Keratinocyte (primary cell): Measurements from ENCODE around the gene FAM221A.

Experiments
- CTCF ChIP-seq, 3 experiments: IDR thresholded peaks in 1 of 3; conservative IDR thresholded peaks in 1 of 3; optimal IDR thresholded peaks in 1 of 3; 2 replicates in 2 of 3; 3 replicates in 1 of 3; pipeline versions ENCODE3 to v1.5.1; 2011; ENCODE audit warnings: low read length in 3 of 3, mild to moderate bottlenecking in 3 of 3, moderate library complexity in 2 of 3, control low read depth in 1 of 3, inconsistent platforms in 1 of 3; ENCODE audit not compliant: insufficient read depth in 2 of 3; ENCODE audit errors: extremely low read depth in 1 of 3
- EZH2 ChIP-seq: IDR thresholded peaks from one replicate; pipeline ENCODE4 v1.6.1; 2012; ENCODE audit warnings: inconsistent platforms, mild to moderate bottlenecking, low read length, moderate library complexity

GRCh38 chr7:23655433-23655832, 24.6 kb upstream of the FAM221A start:
- TF ChIP-seq CTCF (optimal IDR thresholded peaks at IDR 0.05 in 1 of 3, IDR thresholded peaks at IDR 0.05 in 1 of 3, conservative IDR thresholded peaks at IDR 0.05 in 1 of 3; ENCODE audit: extremely low read depth in 1 of 3, insufficient read depth in 2 of 3, low read length in 3 of 3) (no peak), EZH2 (no peak)
